ENCODE data around the gene BST1. TPM values are rescaled to one million over a fixed set of nuclear protein-coding genes. Genes with fewer than 3 reads are reported as not detected.

Gene BST1
- total and polyA plus RNA-seq, 10 of the 15 experiments (the other 5 are each of a cell fraction or from before 2014, with no cell fraction given), result 0.04 to 0.42 (median 0.11) TPM; not detected in 1

- TF ChIP-seq, protein P1, sequence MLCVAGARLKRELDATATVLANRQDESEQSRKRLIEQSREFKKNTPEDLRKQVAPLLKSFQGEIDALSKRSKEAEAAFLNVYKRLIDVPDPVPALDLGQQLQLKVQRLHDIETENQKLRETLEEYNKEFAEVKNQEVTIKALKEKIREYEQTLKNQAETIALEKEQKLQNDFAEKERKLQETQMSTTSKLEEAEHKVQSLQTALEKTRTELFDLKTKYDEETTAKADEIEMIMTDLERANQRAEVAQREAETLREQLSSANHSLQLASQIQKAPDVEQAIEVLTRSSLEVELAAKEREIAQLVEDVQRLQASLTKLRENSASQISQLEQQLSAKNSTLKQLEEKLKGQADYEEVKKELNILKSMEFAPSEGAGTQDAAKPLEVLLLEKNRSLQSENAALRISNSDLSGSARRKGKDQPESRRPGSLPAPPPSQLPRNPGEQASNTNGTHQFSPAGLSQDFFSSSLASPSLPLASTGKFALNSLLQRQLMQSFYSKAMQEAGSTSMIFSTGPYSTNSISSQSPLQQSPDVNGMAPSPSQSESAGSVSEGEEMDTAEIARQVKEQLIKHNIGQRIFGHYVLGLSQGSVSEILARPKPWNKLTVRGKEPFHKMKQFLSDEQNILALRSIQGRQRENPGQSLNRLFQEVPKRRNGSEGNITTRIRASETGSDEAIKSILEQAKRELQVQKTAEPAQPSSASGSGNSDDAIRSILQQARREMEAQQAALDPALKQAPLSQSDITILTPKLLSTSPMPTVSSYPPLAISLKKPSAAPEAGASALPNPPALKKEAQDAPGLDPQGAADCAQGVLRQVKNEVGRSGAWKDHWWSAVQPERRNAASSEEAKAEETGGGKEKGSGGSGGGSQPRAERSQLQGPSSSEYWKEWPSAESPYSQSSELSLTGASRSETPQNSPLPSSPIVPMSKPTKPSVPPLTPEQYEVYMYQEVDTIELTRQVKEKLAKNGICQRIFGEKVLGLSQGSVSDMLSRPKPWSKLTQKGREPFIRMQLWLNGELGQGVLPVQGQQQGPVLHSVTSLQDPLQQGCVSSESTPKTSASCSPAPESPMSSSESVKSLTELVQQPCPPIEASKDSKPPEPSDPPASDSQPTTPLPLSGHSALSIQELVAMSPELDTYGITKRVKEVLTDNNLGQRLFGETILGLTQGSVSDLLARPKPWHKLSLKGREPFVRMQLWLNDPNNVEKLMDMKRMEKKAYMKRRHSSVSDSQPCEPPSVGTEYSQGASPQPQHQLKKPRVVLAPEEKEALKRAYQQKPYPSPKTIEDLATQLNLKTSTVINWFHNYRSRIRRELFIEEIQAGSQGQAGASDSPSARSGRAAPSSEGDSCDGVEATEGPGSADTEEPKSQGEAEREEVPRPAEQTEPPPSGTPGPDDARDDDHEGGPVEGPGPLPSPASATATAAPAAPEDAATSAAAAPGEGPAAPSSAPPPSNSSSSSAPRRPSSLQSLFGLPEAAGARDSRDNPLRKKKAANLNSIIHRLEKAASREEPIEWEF (IDR thresholded peaks at IDR 0.05; ENCODE audit: insufficient replicate concordance, low read depth, low read length), result no peak
- TF ChIP-seq SKIL (IDR thresholded peaks at IDR 0.05; ENCODE audit: low read depth, poor library complexity, severe bottlenecking), result peak; percentile 83
- TF ChIP-seq MYC (IDR thresholded peaks at IDR 0.05; ENCODE audit: insufficient read depth, insufficient read length, insufficient replicate concordance, low read length, severe bottlenecking), result no peak
- TF ChIP-seq YBX1 (IDR thresholded peaks at IDR 0.05), result no peak
- TF ChIP-seq IRF4 (IDR thresholded peaks at IDR 0.05; ENCODE audit: low read depth, low read length), result peak; percentile 37; the same call in 1 of the 2 replicates
- TF ChIP-seq CREM (IDR thresholded peaks at IDR 0.05; ENCODE audit: low read depth), result peak; percentile 59; the same call in 1 of the 2 replicates
- no peak; the same call in none of the 2 replicates for TF ChIP-seq NBN (IDR thresholded peaks at IDR 0.05)
- peak; percentile 56 for TF ChIP-seq IKZF1 (conservative IDR thresholded peaks at IDR 0.05)
- TF ChIP-seq, protein P2, sequence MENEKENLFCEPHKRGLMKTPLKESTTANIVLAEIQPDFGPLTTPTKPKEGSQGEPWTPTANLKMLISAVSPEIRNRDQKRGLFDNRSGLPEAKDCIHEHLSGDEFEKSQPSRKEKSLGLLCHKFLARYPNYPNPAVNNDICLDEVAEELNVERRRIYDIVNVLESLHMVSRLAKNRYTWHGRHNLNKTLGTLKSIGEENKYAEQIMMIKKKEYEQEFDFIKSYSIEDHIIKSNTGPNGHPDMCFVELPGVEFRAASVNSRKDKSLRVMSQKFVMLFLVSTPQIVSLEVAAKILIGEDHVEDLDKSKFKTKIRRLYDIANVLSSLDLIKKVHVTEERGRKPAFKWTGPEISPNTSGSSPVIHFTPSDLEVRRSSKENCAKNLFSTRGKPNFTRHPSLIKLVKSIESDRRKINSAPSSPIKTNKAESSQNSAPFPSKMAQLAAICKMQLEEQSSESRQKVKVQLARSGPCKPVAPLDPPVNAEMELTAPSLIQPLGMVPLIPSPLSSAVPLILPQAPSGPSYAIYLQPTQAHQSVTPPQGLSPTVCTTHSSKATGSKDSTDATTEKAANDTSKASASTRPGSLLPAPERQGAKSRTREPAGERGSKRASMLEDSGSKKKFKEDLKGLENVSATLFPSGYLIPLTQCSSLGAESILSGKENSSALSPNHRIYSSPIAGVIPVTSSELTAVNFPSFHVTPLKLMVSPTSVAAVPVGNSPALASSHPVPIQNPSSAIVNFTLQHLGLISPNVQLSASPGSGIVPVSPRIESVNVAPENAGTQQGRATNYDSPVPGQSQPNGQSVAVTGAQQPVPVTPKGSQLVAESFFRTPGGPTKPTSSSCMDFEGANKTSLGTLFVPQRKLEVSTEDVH (IDR thresholded peaks at IDR 0.05; ENCODE audit: low read depth, partially characterized antibody), result no peak
- TF ChIP-seq RELB (IDR thresholded peaks at IDR 0.05; ENCODE audit: low read depth), result no peak
- TF ChIP-seq SREBF2 (IDR thresholded peaks at IDR 0.05; ENCODE audit: low read length), result no peak
- peak; percentile 97 for TF ChIP-seq NR2F1 (conservative IDR thresholded peaks at IDR 0.05)
- TF ChIP-seq, protein P3, sequence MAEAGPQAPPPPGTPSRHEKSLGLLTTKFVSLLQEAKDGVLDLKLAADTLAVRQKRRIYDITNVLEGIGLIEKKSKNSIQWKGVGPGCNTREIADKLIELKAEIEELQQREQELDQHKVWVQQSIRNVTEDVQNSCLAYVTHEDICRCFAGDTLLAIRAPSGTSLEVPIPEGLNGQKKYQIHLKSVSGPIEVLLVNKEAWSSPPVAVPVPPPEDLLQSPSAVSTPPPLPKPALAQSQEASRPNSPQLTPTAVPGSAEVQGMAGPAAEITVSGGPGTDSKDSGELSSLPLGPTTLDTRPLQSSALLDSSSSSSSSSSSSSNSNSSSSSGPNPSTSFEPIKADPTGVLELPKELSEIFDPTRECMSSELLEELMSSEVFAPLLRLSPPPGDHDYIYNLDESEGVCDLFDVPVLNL (IDR thresholded peaks at IDR 0.05; ENCODE audit: low read depth, low read length), result no peak
- TF ChIP-seq CBX5 (IDR thresholded peaks at IDR 0.05; ENCODE audit: low read depth), result 0 out of 2 replicates have a peak, but pooled peaks have one; percentile 36
- TF ChIP-seq HDAC6 (IDR thresholded peaks at IDR 0.05; ENCODE audit: unreplicated experiment), result peak; percentile 79
These were observed 75.7 kb downstream of the BST1 start, which contains the start of gene CD38 (continued) for GRCh38 chr4:15778289-15779241.
